Thyroid gland (tissue), 4 donors: Measurements from ENCODE around the gene STUB1.

ENCODE experiments used
- CTCF ChIP-seq, 6 experiments: fragments of 200-600 bp in 3 of 6; fragments of 450-650 bp in 3 of 6; sonication (generic) in 3 of 6; IDR thresholded peaks; one replicate each; pipeline ENCODE4 v1.5.1; 2016 to 2019; ENCODE audit warnings: antibody characterized with exemption in 6 of 6, mild to moderate bottlenecking in 2 of 6, inconsistent platforms in 1 of 6, moderate library complexity in 1 of 6
- POLR2A ChIP-seq, 2 donors: fragments of 450-650 bp; IDR thresholded peaks; one replicate each; pipeline ENCODE4 v1.6.1; 2017; ENCODE audit warnings: antibody characterized with exemption in 2 of 2, mild to moderate bottlenecking in 2 of 2, moderate library complexity in 1 of 2

GRCh38 chr16:662095-662494 lies 18.1 kb upstream of the STUB1 start:
- TF ChIP-seq CTCF (IDR thresholded peaks at IDR 0.05) (no peak), POLR2A (IDR thresholded peaks at IDR 0.05) (no peak)
